Measurements from ENCODE around the gene PPCDC. TPM values are rescaled to one million over a fixed set of nuclear protein-coding genes. Genes with fewer than 3 reads are reported as not detected.

PPCDC gene
- total RNA-seq, 4 donors from 2014 or later, result 8.4 to 63.5 (median 20.5) TPM

DNA sequence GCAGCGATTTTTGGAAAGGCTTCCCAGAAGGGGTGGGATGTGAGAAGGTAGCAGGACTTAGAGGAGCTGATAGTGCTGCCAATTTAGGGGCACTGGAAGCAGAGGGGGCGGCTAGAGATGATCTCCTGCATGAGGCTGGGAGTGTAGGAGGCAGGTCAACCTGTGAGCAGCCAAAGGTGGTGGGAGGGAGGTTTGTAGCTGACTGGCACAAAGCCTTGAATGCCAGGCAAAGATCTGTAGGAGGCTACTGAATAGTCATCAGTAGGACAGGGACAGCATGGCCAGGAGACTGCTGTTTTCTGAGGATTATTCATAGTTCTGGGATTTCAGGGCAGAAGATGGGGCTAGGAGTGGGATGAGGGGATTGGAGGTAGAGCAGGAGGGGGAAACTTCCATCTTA is 25.8 kb upstream of the PPCDC start:
- no peak overlapping the region for H3K4me3 ChIP-seq
- no peaks in the 10 kb centered on the region for H3K9me3 ChIP-seq
- no peak for DNase-seq
- H3K36me3 ChIP-seq, result no peaks in the 10 kb centered on the region
- TF ChIP-seq POLR2A (IDR thresholded peaks at IDR 0.05), result no peak
- TF ChIP-seq, protein P1, sequence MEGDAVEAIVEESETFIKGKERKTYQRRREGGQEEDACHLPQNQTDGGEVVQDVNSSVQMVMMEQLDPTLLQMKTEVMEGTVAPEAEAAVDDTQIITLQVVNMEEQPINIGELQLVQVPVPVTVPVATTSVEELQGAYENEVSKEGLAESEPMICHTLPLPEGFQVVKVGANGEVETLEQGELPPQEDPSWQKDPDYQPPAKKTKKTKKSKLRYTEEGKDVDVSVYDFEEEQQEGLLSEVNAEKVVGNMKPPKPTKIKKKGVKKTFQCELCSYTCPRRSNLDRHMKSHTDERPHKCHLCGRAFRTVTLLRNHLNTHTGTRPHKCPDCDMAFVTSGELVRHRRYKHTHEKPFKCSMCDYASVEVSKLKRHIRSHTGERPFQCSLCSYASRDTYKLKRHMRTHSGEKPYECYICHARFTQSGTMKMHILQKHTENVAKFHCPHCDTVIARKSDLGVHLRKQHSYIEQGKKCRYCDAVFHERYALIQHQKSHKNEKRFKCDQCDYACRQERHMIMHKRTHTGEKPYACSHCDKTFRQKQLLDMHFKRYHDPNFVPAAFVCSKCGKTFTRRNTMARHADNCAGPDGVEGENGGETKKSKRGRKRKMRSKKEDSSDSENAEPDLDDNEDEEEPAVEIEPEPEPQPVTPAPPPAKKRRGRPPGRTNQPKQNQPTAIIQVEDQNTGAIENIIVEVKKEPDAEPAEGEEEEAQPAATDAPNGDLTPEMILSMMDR (IDR thresholded peaks at IDR 0.05), result no peak
- no peaks in the 10 kb centered on the region for H3K27me3 ChIP-seq
- H3K27ac ChIP-seq, result no peak overlapping the region
- H3K4me1 ChIP-seq, result peaks cover 2 to 11% (median 7%) of the 10 kb centered on the region in 4 donors

DNA sequence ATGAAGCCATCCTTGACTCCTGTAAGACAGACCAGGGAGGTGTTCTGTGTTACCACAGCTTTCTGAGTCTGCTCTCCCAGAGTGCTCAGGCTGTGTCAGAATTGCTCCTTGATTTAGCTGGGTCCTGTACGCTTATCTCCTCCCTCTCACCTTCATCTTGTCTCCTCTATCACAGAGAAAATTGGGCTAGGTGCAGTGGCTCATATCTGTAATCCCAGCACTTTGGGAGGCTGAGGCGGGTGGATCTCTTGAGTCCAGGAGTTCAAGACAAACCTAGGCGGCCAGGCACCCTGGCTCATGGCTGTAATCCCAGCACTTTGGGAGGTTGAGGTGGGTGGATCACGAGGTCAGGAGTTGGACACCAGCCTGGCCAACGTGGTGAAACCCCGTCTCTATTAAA is 22.1 kb upstream of the PPCDC start:
- Histone ChIP-seq H3K4me1 (peaks cover 0 to 3% (median 0%) of the 10 kb centered on the region in 4 donors), H3K4me3 (no peak overlapping the region), H3K27me3 (no peaks in the 10 kb centered on the region), H3K9me3 (no peaks in the 10 kb centered on the region), H3K36me3 (no peaks in the 10 kb centered on the region), H3K27ac (no peak overlapping the region)
- TF ChIP-seq, protein P1 (IDR thresholded peaks at IDR 0.05), result no peak
- TF ChIP-seq POLR2A (IDR thresholded peaks at IDR 0.05), result no peak
- no peak for DNase-seq

GRCh38 chr15:75002398-75002797 is 21.0 kb upstream of the PPCDC start:
- H3K27ac ChIP-seq, result no peak overlapping the region
- no peaks in the 10 kb centered on the region for H3K36me3 ChIP-seq
- H3K9me3 ChIP-seq, result no peaks in the 10 kb centered on the region
- H3K27me3 ChIP-seq, result no peaks in the 10 kb centered on the region
- H3K4me1 ChIP-seq, result peaks cover 0 to 2% (median 0%) of the 10 kb centered on the region in 4 donors
- no peak for DNase-seq
- no peak overlapping the region for H3K4me3 ChIP-seq
- TF ChIP-seq, protein P1 (IDR thresholded peaks at IDR 0.05), result no peak
- TF ChIP-seq POLR2A (IDR thresholded peaks at IDR 0.05), result no peak

- no peak for DNase-seq
- peaks cover 0 to 15% (median 2%) of the 10 kb centered on the region in 4 donors for H3K4me1 ChIP-seq
- H3K4me3 ChIP-seq, result no peak overlapping the region
- H3K36me3 ChIP-seq, result no peaks in the 10 kb centered on the region
- no peaks in the 10 kb centered on the region for H3K27me3 ChIP-seq
- no peak for TF ChIP-seq POLR2A (IDR thresholded peaks at IDR 0.05)
- TF ChIP-seq, protein P1 (IDR thresholded peaks at IDR 0.05), result no peak
- H3K27ac ChIP-seq, result no peak overlapping the region
- no peaks in the 10 kb centered on the region for H3K9me3 ChIP-seq
Observed at GRCh38 chr15:75007216-75007615, 16.2 kb upstream of the PPCDC start.

DNA sequence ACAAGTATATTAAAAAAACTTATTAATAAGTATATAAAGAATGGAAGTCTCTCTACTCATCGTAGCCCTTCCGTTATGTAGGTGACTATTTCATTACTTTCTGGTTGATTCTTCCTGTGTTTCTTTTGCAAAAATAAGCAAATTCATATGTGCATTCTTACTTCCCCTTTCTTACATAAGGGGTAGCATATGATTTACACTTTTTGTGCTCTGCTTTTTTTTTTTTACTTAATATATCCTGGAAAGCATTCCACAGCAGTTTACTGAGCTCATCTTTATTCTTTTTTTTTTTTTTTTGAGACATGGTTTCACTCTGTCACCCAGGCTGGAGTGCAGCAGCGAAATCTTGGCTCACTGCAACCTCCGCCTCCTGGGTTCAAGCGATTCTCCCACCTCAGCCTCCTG is 15.2 kb upstream of the PPCDC start:
- Histone ChIP-seq H3K4me1 (peaks cover 0 to 15% (median 2%) of the 10 kb centered on the region in 4 donors), H3K27ac (peak overlapping the region in 1 of 4 donors; percentile 12), H3K36me3 (no peaks in the 10 kb centered on the region), H3K9me3 (no peaks in the 10 kb centered on the region), H3K27me3 (no peaks in the 10 kb centered on the region), H3K4me3 (no peak overlapping the region)
- no peak for TF ChIP-seq POLR2A (IDR thresholded peaks at IDR 0.05)
- TF ChIP-seq, protein P1 (IDR thresholded peaks at IDR 0.05), result no peak
- no peak for DNase-seq
